ENCODE results near the gene ST3GAL5. TPM values are rescaled to one million over a fixed set of nuclear protein-coding genes. Genes with fewer than 3 reads are reported as not detected.

The ST3GAL5 gene
- total RNA-seq, 1 experiment from 2014 or later = 5.9 TPM

DNA sequence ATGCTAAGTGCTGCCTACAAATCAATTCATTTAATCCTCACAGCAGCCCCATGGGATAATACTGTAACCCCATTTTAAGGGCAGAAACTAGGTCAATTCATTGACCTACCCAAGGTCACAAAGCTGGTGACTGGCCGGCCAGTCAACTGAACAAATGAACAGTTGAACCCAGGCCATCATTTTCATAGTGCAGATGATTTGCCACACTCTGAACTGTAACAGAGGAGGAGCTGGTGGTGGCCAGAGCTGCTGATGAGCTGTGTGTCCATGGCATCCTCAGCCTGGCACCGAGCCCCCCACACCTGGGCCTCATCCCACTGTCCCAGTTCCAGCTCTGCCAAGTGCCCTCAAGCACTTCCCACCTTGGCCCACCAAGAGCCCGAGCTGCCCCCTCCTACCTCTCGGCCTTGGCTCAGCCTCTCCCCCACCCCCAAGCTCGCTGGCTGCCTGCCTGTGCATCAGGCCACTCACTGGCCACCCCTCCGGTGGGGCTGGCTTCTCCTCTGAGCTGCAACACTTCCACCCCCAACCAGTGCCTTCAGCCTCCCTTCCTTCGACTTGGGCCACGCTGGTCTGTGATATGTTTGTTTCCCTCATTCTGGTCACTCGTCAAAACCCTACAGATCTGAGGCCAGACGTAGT, 76.6 kb downstream of the ST3GAL5 start:
- Histone ChIP-seq H3K36me3 (ENCODE audit: low read depth) (no peaks in the 10 kb centered on the region), H3K4me1 (replicated peaks; ENCODE audit: insufficient read depth) (no peaks in the 10 kb centered on the region), H4K20me1 (ENCODE audit: insufficient read depth) (no peaks in the 10 kb centered on the region), H3K4me3 (no peak overlapping the region), H2AFZ (no peak overlapping the region), H3K9me2 (ENCODE audit: insufficient read depth) (no peaks in the 10 kb centered on the region), H3K9me3 (ENCODE audit: insufficient read depth, low read depth) (no peaks in the 10 kb centered on the region), H3K27ac (no peak overlapping the region), H3F3A (ENCODE audit: insufficient read depth, low read depth) (no peaks in the 10 kb centered on the region), H3K27me3 (ENCODE audit: insufficient read depth, low read depth) (no peaks in the 10 kb centered on the region), H3K79me2 (ENCODE audit: low read depth) (no peaks in the 10 kb centered on the region), H3K4me2 (no peak overlapping the region)
- no peak for DNase-seq
- BruUV-seq (replicated peaks) = no TSS peak
- intact Hi-C loops (cut with micrococcal nuclease; ENCODE audit: unreplicated experiment) = no loop called here
- CTCF ChIA-PET = interaction anchor here (0.6 kb wide), 1 partner anchor 123 kb away, joined by 3 read pairs; no protein-coding TSS in a partner anchor
- TF ChIP-seq EZH2 (IDR thresholded peaks at IDR 0.05; ENCODE audit: low read depth) = no peak
- TF ChIP-seq, protein P1, sequence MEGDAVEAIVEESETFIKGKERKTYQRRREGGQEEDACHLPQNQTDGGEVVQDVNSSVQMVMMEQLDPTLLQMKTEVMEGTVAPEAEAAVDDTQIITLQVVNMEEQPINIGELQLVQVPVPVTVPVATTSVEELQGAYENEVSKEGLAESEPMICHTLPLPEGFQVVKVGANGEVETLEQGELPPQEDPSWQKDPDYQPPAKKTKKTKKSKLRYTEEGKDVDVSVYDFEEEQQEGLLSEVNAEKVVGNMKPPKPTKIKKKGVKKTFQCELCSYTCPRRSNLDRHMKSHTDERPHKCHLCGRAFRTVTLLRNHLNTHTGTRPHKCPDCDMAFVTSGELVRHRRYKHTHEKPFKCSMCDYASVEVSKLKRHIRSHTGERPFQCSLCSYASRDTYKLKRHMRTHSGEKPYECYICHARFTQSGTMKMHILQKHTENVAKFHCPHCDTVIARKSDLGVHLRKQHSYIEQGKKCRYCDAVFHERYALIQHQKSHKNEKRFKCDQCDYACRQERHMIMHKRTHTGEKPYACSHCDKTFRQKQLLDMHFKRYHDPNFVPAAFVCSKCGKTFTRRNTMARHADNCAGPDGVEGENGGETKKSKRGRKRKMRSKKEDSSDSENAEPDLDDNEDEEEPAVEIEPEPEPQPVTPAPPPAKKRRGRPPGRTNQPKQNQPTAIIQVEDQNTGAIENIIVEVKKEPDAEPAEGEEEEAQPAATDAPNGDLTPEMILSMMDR (conservative IDR thresholded peaks at IDR 0.05) = no peak
- POLR2A ChIA-PET (ENCODE audit: unreplicated experiment) = interaction anchor here (0.6 to 0.7 kb wide), 2 partner anchors 96 to 177 kb away, joined by 3 to 9 read pairs; no protein-coding TSS in a partner anchor

DNA sequence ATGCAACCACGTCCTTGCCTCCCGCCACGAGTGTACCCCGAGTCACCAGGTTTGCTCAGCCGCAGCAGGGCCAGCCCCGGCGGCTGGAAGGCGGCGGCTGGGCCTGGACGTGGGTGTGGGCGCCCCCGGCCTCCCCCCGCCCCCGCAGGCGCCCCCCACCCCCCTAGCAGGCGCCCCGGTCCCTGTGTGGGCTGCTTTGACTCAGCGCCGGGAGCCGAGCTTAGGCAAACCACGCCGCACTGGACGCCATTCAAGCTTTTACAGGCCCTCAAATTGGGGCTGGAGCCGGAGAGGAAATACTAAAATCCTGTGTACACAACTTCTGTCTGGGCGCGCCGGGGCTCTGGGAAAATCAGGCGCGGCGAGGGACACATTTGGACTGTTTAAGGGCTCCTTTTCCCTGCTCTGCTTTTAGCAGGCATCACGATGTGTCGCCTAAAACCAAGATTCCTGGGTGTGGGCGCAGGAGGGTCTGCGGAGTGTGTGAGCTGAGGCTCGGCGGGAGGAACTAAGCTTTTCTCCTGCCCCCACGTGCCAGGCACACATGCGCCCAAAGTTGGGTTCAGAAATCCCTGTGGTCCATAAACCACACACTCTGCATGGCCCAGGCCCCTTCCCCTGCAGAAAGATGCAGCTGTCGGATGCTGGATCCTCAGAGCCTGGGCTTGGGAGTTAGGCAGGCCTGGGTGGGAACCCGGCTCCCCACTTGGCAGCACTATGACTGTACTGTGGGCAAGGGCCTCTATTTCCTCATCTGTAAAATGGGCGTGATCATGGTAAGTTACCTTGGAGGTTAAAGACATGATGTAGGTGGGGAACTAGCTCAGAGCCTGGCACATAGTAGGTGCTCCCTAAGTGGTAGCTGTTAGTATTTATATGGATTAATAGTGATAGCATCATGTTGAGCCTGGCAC, 77.4 kb downstream of the ST3GAL5 start:
- Histone ChIP-seq H3F3A (ENCODE audit: insufficient read depth, low read depth) (no peaks in the 10 kb centered on the region), H3K27ac (no peak overlapping the region), H3K9me2 (ENCODE audit: insufficient read depth) (no peaks in the 10 kb centered on the region), H4K20me1 (ENCODE audit: insufficient read depth) (no peaks in the 10 kb centered on the region), H3K4me1 (replicated peaks; ENCODE audit: insufficient read depth) (no peaks in the 10 kb centered on the region), H2AFZ (no peak overlapping the region), H3K27me3 (ENCODE audit: insufficient read depth, low read depth) (no peaks in the 10 kb centered on the region), H3K79me2 (ENCODE audit: low read depth) (no peaks in the 10 kb centered on the region), H3K36me3 (ENCODE audit: low read depth) (no peaks in the 10 kb centered on the region), H3K4me3 (no peak overlapping the region), H3K9me3 (ENCODE audit: insufficient read depth, low read depth) (no peaks in the 10 kb centered on the region), H3K4me2 (no peak overlapping the region)
- BruUV-seq (replicated peaks) = no TSS peak
- TF ChIP-seq EZH2 (IDR thresholded peaks at IDR 0.05; ENCODE audit: low read depth) = no peak
- TF ChIP-seq, protein P1 (conservative IDR thresholded peaks at IDR 0.05) = no peak
- intact Hi-C loops (cut with micrococcal nuclease; ENCODE audit: unreplicated experiment) = no loop called here
- ChIA-PET POLR2A (ENCODE audit: unreplicated experiment) (interaction anchor here (0.7 kb wide), 1 partner anchor 95 kb away, joined by 9 read pairs; no protein-coding TSS in a partner anchor), CTCF (no interaction called here)
- DNase-seq = no peak

DNA sequence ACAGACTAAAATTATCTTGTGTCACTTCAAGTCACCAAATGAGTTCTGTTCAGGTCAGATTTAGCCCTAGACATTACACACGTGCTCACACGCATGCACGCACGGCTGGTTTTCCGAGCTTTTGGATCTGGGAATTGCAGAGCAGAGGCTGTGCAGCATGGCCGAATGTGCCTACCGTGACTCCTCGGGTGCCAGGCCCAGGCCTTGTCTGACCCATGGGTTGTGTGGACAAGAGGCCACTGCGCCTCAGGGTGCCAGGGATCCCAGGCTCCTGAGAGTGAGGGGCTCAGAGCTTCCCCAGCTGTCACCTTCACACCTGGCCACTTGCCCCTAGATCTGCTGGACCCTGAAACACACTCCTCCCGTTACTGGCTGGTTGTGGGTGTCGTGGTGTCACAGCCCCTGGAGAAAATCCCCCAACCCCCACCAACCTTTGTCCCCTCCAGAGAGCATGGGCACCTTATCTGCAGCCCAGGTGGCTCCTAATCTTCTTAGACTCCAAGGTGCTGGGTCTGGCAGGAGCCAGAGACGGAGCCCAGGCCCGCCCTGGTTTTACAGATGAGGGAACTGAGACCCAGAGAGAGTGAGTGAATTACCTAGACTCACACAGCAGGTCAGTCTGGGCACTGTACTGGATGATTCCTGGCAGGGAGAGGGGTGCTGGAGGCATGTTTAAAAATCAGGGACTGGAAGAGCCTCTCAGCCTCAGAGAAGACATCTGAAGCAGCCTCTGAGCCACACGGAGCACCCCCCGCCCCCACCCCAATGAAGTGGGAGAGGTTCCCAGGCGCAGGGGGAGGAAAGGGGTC, 78.2 kb downstream of the ST3GAL5 start:
- intact Hi-C loops (cut with micrococcal nuclease; ENCODE audit: unreplicated experiment) = no loop called here
- H3K9me3 ChIP-seq (ENCODE audit: insufficient read depth, low read depth) = no peaks in the 10 kb centered on the region
- ChIA-PET POLR2A (ENCODE audit: unreplicated experiment) (no interaction called here), CTCF (no interaction called here)
- H4K20me1 ChIP-seq (ENCODE audit: insufficient read depth) = no peaks in the 10 kb centered on the region
- H3K36me3 ChIP-seq (ENCODE audit: low read depth) = no peaks in the 10 kb centered on the region
- H3K4me1 ChIP-seq (replicated peaks; ENCODE audit: insufficient read depth) = no peaks in the 10 kb centered on the region
- no peak for DNase-seq
- no peak overlapping the region for H3K4me2 ChIP-seq
- BruUV-seq (replicated peaks) = no TSS peak
- no peak overlapping the region for H3K4me3 ChIP-seq
- TF ChIP-seq, protein P1 (conservative IDR thresholded peaks at IDR 0.05) = no peak
- TF ChIP-seq EZH2 (IDR thresholded peaks at IDR 0.05; ENCODE audit: low read depth) = no peak
- no peaks in the 10 kb centered on the region for H3K27me3 ChIP-seq (ENCODE audit: insufficient read depth, low read depth)
- no peaks in the 10 kb centered on the region for H3K79me2 ChIP-seq (ENCODE audit: low read depth)
- H3F3A ChIP-seq (ENCODE audit: insufficient read depth, low read depth) = 0 out of 2 replicates have a peak, but pooled peaks cover 5% of the 10 kb centered on the region
- H2AFZ ChIP-seq = no peak overlapping the region
- no peaks in the 10 kb centered on the region for H3K9me2 ChIP-seq (ENCODE audit: insufficient read depth)
- H3K27ac ChIP-seq = no peak overlapping the region
